Right ventricle myocardium inferior (tissue), 1 donor: ENCODE data around the gene KRT39. TPM values are rescaled to one million over a fixed set of nuclear protein-coding genes. Genes with fewer than 3 reads are reported as not detected.
"Not testable (repeated sequence)": the region's sequence is repeated elsewhere in the genome, so short reads cannot be mapped to it uniquely, and the experiment has no call there.

ENCODE experiments used
- ATAC-seq: fragments of 200-7000 bp; cut with Tn5 transposase; one replicate; pipeline ENCODE4 v1.9.1; 2020; ENCODE audit warnings: mild to moderate bottlenecking, moderate library complexity
- DNase-seq: peaks from one replicate; pipeline ENCODE4 v3.0.0; 2021; ENCODE audit errors: missing footprints
- intact Hi-C: fragments of 100-400 bp; cut with DNase I; formaldehyde crosslinking; loops from one replicate; pipeline ENCODE4 v1.11.0; 2022
- long read RNA-seq: library from polyadenylated mRNA; unstranded; transcript quantifications from one replicate; pipeline ENCODE4 v2.0.0, GENCODE V29; 2021
- total RNA-seq: library from RNA; stranded (reverse); fragmentation: NEBNext Ultra II Directional; extraction: Animal tissue kit (Norgen Biotek cat#: 25700); gene quantifications from one replicate; pipeline ENCODE4 v1.2.1, GENCODE V29; 2021
- donor health status: DM: no; HTN: yes; CAD: no; lungs with severe emphysema.

KRT39 gene
- not detected for total RNA-seq
- long read RNA-seq: 0 reads

GRCh38 chr17:40966848-40967247 lies at the start of gene KRT39:
Gene KRT39, minus strand, starts transcription at chr17:40966948. Its CDS starts 92 bp downstream, at chr17:40966856.
- no peak for DNase-seq
- intact Hi-C loops: no loop called here
- no peak for ATAC-seq

DNA sequence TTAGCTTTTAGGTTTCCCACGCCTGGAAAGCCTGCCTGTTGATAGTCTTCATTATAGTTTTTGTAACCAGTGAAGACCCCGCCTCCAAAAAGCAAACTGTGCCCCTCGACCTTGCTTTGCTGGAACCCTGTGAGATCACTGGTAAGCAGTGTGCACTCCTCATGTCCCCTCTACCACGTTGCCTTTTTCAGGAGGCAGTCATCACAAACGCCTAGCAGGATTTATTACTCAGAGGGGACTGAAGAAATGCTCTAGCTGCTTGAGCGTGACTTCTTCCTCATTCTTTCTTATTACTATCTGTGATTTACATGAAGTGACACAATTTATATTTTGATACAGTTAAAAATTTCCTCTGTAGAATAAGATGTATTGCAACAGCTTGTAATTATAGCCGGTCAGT lies 48.7 kb upstream of the KRT39 start:
- no peak for DNase-seq
- no peak for ATAC-seq
- intact Hi-C loops: no loop called here

DNA sequence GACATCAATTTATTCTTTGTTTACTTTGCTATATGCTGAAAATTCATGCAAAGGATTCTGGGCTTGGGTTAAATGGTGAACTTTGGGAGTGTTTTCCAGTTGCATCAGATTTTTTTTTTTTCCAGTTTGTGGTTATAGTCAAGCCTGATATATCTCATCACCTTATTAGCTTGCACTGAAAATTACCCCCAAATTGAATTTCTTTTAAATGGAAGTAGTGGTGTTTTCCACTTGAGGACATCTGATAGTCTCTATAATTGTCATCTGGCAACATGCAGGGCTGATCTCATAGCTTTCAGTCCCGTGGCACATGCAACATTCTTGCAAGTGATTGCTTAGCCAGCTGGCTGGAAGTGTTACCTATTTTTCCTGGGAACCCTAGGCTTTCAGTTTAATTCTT lies 46.9 kb upstream of the KRT39 start:
- DNase-seq (no peak), ATAC-seq (no peak)
- intact Hi-C loops: no loop called here

DNA sequence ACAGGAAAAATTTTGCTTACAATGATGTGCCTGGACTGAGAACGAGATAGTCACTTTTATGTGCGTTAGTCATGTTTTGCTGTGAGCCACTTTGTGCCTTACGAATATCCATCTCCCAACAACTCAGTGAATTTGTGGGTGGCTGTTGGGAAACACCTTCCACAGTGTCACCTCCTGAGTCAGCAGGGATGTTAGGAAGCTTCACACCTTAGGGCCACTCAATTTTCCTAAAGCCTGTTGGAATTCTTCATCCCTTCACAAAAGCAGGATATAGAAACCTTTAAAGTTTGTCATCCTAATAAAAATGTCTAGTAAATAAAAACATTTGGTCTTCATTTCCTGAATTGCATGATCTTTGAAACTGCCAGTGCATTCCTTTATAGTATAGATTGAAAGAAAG lies 46.4 kb upstream of the KRT39 start:
- intact Hi-C loops: no loop called here
- ATAC-seq (no peak), DNase-seq (no peak)

GRCh38 chr17:41012326-41013120 lies 45.8 kb upstream of the KRT39 start:
- ATAC-seq: no peak
- no peak for DNase-seq
- intact Hi-C loops: no loop called here

GRCh38 chr17:41010441-41010840 lies 43.7 kb upstream of the KRT39 start:
- intact Hi-C loops: no loop called here
- ATAC-seq: no peak
- DNase-seq: no peak

DNA sequence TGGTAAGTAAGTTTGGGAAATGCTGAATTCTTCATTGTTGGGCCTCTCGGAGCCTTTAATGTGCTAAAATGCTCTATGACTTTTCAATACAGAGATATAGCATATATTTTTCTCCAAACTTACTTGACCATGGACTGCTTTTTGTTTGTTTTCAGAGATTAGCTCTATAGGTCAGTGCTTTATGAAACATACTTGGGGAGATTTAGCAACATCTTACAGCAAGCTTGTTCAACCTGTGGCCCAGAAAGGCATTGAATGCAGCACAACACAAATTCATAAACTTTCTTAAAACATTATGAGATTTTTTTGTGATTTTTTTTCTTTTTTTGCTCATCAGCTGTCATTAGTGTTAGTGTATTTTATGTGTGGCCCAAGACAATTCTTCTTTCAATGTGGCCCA lies 43.2 kb upstream of the KRT39 start:
- intact Hi-C loops: no loop called here
- ATAC-seq (no peak), DNase-seq (no peak)

DNA sequence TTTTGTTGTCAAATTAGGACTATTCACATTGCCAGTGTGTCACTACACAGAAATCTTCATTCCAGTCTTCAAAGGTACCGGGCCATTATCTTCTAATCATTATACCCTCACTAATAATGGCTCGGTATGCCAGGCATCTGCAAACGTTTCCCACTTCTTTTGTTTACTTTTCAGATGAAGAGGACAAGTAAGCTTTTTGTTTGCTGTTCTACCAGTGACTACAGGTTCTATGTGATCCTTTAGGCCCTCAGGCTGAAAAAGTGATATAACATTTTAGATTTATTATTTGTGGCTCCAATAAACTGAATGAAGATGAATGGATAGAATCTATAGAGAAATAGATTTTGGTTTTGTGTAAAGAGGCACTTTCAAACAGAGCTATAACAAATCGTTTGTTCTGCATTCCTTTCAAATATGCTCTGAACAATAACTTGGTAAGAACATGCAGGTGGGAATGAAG lies 42.6 kb upstream of the KRT39 start:
- intact Hi-C loops: no loop called here

DNA sequence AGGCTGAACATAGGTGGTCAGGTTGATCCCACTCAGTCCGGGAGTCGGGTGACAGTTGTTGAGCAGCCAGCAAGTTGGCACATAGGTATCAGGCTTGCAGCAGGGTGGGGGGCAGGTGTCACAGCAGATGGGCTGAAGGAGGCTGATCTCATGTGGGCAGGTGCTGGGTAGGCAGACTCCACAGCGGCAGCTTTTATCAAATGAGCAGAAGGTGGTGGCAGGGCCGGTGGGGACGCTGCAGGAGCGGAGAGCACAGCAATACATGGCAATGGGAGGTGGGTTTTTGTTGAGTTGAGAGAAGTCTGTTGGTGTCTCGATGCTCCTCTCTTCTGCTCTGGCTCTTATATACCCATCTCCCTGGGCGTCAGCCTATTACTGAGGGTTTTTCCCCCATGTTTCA lies 42.1 kb upstream of the KRT39 start, which contains the start of gene KRTAP3-1:
Gene KRTAP3-1 (minus strand): TSS at position 318 of the 400 bp plus-strand sequence. CDS start 54 bp downstream, at position 264.
- DNase-seq: no peak
- intact Hi-C loops: no loop called here
- ATAC-seq: no peak

More for the DNA sequence above, 42.6 kb upstream of the KRT39 start:
- ATAC-seq (no peak), DNase-seq (no peak)

DNA sequence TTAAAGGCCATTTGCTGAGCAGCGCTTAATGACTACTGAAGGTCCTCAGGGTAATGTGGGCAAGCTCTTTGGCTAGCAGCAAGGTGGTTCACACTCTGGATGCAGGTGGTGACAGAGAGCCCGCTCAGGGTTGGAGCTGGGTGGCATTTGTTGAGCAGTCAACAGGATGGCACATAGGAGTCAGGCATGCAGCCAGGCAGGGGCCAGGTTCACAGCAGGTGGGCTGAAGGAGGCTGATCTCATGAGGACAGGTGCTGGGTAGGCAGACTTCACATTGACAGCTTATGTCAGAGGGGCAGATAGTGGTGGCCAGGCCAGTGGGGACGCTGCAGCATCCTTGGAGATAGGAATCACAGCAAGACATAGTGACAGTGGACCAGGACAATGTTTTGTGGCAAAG lies 37.6 kb upstream of the KRT39 start:
- intact Hi-C loops: no loop called here
- DNase-seq (no peak), ATAC-seq (no peak)

DNA sequence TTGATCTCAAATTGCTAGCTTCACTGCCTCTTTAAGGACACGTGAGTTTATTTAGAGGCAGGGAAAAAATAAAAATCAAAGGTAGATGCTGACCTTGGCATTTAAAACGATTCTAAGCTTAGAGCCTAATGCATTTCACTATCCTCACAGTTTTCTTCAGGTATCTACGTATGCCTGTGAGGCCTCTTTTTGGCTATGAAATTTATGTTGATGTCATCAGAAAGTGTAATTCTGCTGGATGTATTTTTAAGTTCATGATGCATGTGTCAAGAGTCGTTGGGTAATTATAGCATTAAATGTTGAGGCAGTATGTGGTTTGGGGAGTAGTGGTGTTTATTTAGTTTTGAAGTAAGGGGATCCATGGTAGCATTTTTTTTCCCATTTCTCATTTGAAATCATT lies 37.2 kb upstream of the KRT39 start:
- no peak for DNase-seq
- ATAC-seq: no peak
- intact Hi-C loops: no loop called here

GRCh38 chr17:41002814-41003213 lies 36.1 kb upstream of the KRT39 start:
- DNase-seq: no peak

GRCh38 chr17:41001795-41002194 lies 35.0 kb upstream of the KRT39 start:
- intact Hi-C loops: no loop called here
- ATAC-seq: no peak
- no peak for DNase-seq

More at GRCh38 chr17:41002814-41003213, 36.1 kb upstream of the KRT39 start:
- intact Hi-C loops: no loop called here
- no peak for ATAC-seq

DNA sequence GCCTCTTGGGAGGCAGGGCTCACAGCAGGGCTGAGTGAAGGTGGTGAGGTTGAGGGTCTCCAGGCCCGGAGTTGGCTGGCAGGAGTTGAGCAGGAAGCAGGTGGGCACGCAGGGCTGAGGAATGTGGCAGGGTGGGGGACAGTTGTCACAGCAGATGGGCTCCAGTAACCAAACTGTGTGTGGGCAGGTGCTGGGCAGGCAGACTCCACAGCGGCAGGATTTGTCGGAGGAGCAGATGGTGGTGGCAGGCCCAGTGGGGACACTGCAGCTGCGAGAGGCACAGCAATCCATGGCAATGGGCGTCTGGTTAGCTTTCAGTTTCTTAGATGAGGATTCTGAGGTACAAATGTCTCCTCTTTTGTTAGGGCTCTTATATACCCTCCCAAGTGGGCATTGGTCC lies 32.8 kb upstream of the KRT39 start, which contains the start of gene KRTAP3-2:
Gene KRTAP3-2 (minus strand): TSS at position 344 of the 400 bp plus-strand sequence. CDS start 53 bp downstream, at position 291.
- DNase-seq, intact Hi-C loops, ATAC-seq: not testable (repeated sequence)

- no peak for ATAC-seq
- intact Hi-C loops: no loop called here
- DNase-seq: no peak
These were observed 30.6 kb upstream of the KRT39 start for GRCh38 chr17:40997361-40997760.

DNA sequence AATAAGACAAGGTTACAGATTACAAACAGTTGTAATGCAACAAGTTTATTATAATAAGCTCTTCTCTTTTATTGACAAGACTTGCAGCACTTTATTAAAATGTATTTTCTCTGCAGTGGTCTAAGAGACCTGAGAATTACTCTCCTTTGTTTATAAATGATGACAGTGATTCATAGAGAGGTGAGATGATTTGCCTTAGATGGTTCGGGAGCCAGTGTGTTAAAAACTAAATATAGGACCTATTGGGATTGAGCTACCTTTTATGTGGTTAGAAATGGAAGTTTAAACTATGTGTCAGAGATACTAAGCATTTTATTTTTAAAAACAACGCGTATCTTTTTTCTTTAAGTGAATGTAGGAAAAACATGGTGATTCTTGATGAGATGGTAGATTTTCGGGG lies 30.1 kb upstream of the KRT39 start:
- intact Hi-C loops: no loop called here
- DNase-seq: no peak
- ATAC-seq: no peak

DNA sequence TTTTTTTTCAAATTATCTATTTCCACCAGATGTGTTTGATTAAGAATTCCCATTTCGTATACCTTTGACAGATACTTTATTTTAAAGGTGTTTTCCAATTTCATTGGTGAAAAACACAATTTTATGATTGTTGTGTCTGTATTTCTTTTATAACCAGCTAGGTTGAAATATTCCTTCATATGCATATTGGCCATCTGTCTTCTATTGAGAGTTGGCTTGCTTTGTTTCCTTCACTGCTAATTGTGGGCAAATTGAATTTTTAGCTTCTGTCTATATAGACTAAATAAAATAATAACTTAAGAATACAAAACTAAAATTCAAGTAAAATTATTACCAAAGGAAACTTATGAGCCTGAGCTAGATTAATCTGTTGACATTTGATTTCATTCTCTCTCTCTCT lies 28.4 kb upstream of the KRT39 start:
- ATAC-seq (no peak), DNase-seq (no peak)
- intact Hi-C loops: no loop called here

GRCh38 chr17:40993839-40994238 lies 27.1 kb upstream of the KRT39 start, which contains the start of gene KRTAP3-3:
Gene KRTAP3-3, minus strand, starts transcription at chr17:40994164. Its CDS starts 67 bp downstream, at chr17:40994097.
- ATAC-seq: no peak
- DNase-seq: no peak
- intact Hi-C loops: no loop called here

GRCh38 chr17:40993084-40993483 lies 26.3 kb upstream of the KRT39 start:
- ATAC-seq (no peak), DNase-seq (no peak)
- intact Hi-C loops: no loop called here

- DNase-seq: no peak
- ATAC-seq: no peak
- intact Hi-C loops: no loop called here
These were observed 25.9 kb upstream of the KRT39 start for GRCh38 chr17:40992666-40993065.
